Loucy (cell line): ENCODE results near the gene NBAS.
"Not testable (repeated sequence)": the region's sequence is repeated elsewhere in the genome, so short reads cannot be mapped to it uniquely, and the experiment has no call there.

Source experiments
- EZH2phosphoT487 ChIP-seq: fragments of 200-600 bp; IDR thresholded peaks from 2 replicates; pipeline ENCODE4 v1.6.1; 2018; ENCODE audit warnings: antibody characterized with exemption, mild to moderate bottlenecking, moderate library complexity, borderline replicate concordance
- TF ChIP-seq, protein P1 (sequence below): fragments of 200-600 bp; sonication (generic); conservative IDR thresholded peaks from 2 replicates; pipeline ENCODE4 v1.5.1; 2014; ENCODE audit warnings: mild to moderate bottlenecking, antibody characterized with exemption, low read length

DNA sequence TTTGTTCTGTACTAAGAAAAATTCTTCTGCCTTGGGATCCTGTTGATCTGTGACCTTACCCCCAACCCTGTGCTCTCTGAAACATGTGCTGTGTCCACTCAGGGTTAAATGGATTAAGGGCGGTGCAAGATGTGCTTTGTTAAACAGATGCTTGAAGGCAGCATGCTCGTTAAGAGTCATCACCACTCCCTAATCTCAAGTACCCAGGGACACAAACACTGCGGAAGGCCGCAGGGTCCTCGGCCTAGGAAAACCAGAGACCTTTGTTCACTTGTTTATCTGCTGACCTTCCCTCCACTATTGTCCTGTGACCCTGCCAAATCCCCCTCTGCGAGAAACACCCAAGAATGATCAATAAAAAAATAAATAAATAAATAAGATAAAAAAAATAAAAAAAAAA, 18.9 kb downstream of the NBAS start:
- not testable (repeated sequence) for TF ChIP-seq EZH2phosphoT487
- TF ChIP-seq, protein P1, sequence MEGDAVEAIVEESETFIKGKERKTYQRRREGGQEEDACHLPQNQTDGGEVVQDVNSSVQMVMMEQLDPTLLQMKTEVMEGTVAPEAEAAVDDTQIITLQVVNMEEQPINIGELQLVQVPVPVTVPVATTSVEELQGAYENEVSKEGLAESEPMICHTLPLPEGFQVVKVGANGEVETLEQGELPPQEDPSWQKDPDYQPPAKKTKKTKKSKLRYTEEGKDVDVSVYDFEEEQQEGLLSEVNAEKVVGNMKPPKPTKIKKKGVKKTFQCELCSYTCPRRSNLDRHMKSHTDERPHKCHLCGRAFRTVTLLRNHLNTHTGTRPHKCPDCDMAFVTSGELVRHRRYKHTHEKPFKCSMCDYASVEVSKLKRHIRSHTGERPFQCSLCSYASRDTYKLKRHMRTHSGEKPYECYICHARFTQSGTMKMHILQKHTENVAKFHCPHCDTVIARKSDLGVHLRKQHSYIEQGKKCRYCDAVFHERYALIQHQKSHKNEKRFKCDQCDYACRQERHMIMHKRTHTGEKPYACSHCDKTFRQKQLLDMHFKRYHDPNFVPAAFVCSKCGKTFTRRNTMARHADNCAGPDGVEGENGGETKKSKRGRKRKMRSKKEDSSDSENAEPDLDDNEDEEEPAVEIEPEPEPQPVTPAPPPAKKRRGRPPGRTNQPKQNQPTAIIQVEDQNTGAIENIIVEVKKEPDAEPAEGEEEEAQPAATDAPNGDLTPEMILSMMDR, result not testable (repeated sequence)
